SK-N-SH (cell line): ENCODE measurements around the gene CACNA2D3. TPM values are rescaled to one million over a fixed set of nuclear protein-coding genes. Genes with fewer than 3 reads are reported as not detected.

Experiments
- CTCF ChIA-PET: fragments of 300-600, 350-600 bp; formaldehyde crosslinking; extraction: SDS; loops from one replicate; lab custom pipeline; 2021; lab: Yijun Ruan, JAX
- POLR2A ChIA-PET: fragments of 350-600 bp; sonication (Branson Sonifier 250); formaldehyde crosslinking; extraction: SDS; loops from one replicate; lab custom pipeline; 2020; ENCODE audit warnings: antibody characterized with exemption, inconsistent platforms; lab: Yijun Ruan, JAX
- DNase-seq: peaks from one replicate; pipeline ENCODE4 v3.0.0; 2012
- H2AFZ ChIP-seq: fragments of 200-600 bp; sonication (generic); 2 replicates; pipeline ENCODE4 v1.8.1; 2016; ENCODE audit warnings: antibody characterized with exemption, mild to moderate bottlenecking, low read depth
- H3F3A ChIP-seq: fragments of 200-600 bp; sonication (generic); replicated peaks from 2 replicates; pipeline ENCODE3; 2016; ENCODE audit warnings: antibody characterized with exemption, mild to moderate bottlenecking; ENCODE audit not compliant: insufficient read depth
- H3K27ac ChIP-seq, 2 experiments: fragments of 200-500 bp in 1 of 2; fragments of 200-600 bp in 1 of 2; sonication (Bioruptor generic) in 1 of 2; sonication (generic), shearing (Covaris generic) in 1 of 2; 2 replicates each; pipeline versions ENCODE4 v1.5.1 to v1.6.1; 2014 to 2016; ENCODE audit warnings: low read depth in 2 of 2, inconsistent platforms in 1 of 2, low read length in 1 of 2, mild to moderate bottlenecking in 1 of 2, mixed read lengths in 1 of 2
- H3K27me3 ChIP-seq: fragments of 200-600 bp; sonication (generic), shearing (Covaris generic); 2 replicates; pipeline ENCODE4 v1.6.1; 2016; ENCODE audit warnings: mixed run types; ENCODE audit not compliant: insufficient read depth
- H3K36me3 ChIP-seq, 2 experiments: fragments of 200-500 bp in 1 of 2; fragments of 200-600 bp in 1 of 2; sonication (Bioruptor generic) in 1 of 2; sonication (generic) in 1 of 2; replicated peaks in 1 of 2; 2 replicates each; pipeline versions ENCODE3 to v1.5.1; 2014 to 2016; ENCODE audit warnings: low read length in 1 of 2, mild to moderate bottlenecking in 1 of 2; ENCODE audit not compliant: insufficient read depth in 2 of 2, control insufficient read depth in 1 of 2
- H3K4me1 ChIP-seq, 2 experiments: fragments of 200-500 bp in 1 of 2; fragments of 200-600 bp in 1 of 2; sonication (Bioruptor generic) in 1 of 2; sonication (generic), shearing (Covaris generic) in 1 of 2; 2 replicates each; pipeline versions ENCODE4 v1.5.1 to v1.6.1; 2014 to 2016; ENCODE audit warnings: low read depth in 1 of 2, low read length in 1 of 2, mixed run types in 1 of 2; ENCODE audit not compliant: insufficient read depth in 2 of 2, control insufficient read depth in 1 of 2
- H3K4me2 ChIP-seq: fragments of 200-600 bp; sonication (generic), shearing (Covaris generic); 2 replicates; pipeline ENCODE4 v1.6.1; 2017; ENCODE audit warnings: mixed run types
- H3K4me3 ChIP-seq, 2 experiments: fragments of 200-500 bp in 1 of 2; fragments of 200-600 bp in 1 of 2; sonication (Bioruptor generic) in 1 of 2; sonication (generic), shearing (Covaris generic) in 1 of 2; 2 replicates each; pipeline versions ENCODE4 v1.5.1 to v1.8.1; 2014 to 2016; ENCODE audit warnings: low read depth in 2 of 2, inconsistent platforms in 1 of 2, low read length in 1 of 2, mild to moderate bottlenecking in 1 of 2, mixed read lengths in 1 of 2, moderate library complexity in 1 of 2
- H3K79me2 ChIP-seq: fragments of 200-600 bp; sonication (generic); 2 replicates; pipeline ENCODE4 v1.8.1; 2017; ENCODE audit warnings: mild to moderate bottlenecking; ENCODE audit not compliant: insufficient read depth
- H3K9ac ChIP-seq: fragments of 200-600 bp; sonication (generic); 2 replicates; pipeline ENCODE4 v1.6.1; 2017; ENCODE audit warnings: mixed run types
- H3K9me2 ChIP-seq: fragments of 200-600 bp; sonication (generic); 2 replicates; pipeline ENCODE4 v1.6.1; 2017; ENCODE audit warnings: mixed run types
- H3K9me3 ChIP-seq: fragments of 200-600 bp; sonication (generic); 2 replicates; pipeline ENCODE4 v1.6.1; 2017; ENCODE audit warnings: mixed run types, mild to moderate bottlenecking, moderate library complexity
- H4K20me1 ChIP-seq: fragments of 200-600 bp; sonication (generic); 2 replicates; pipeline ENCODE4 v1.6.1; 2017; ENCODE audit warnings: mild to moderate bottlenecking, mixed run types; ENCODE audit not compliant: insufficient read depth
- CHD2 ChIP-seq: fragments of 150-350 bp; IDR thresholded peaks from 2 replicates; pipeline ENCODE4 v1.6.1; 2018; ENCODE audit warnings: low read length; ENCODE audit not compliant: partially characterized antibody
- EP300 ChIP-seq, 2 experiments: IDR thresholded peaks; 2 replicates each; pipeline versions ENCODE4 v1.4.0 to v1.6.1; 2012; ENCODE audit warnings: borderline replicate concordance in 1 of 2, low read depth in 1 of 2, low read length in 1 of 2
- GABPA ChIP-seq: IDR thresholded peaks from 2 replicates; pipeline ENCODE4 v1.4.0; 2012; ENCODE audit warnings: low read depth, mild to moderate bottlenecking
- JUND ChIP-seq: IDR thresholded peaks from 2 replicates; pipeline ENCODE4 v1.4.0; 2012
- MXI1 ChIP-seq: IDR thresholded peaks from 2 replicates; pipeline ENCODE4 v1.6.1; 2012; ENCODE audit warnings: mild to moderate bottlenecking, low read depth, low read length, improper control_type of control experiment
- NFIC ChIP-seq: IDR thresholded peaks from 2 replicates; pipeline ENCODE4 v1.4.0; 2012; ENCODE audit warnings: borderline replicate concordance
- RXRA ChIP-seq: IDR thresholded peaks from 2 replicates; pipeline ENCODE4 v1.4.0; 2012; ENCODE audit warnings: low read depth, mild to moderate bottlenecking, borderline replicate concordance
- TCF12 ChIP-seq: IDR thresholded peaks from 2 replicates; pipeline ENCODE4 v1.4.0; 2012
- YY1 ChIP-seq: IDR thresholded peaks from 2 replicates; pipeline ENCODE4 v1.4.0; 2012; ENCODE audit warnings: low read depth, mild to moderate bottlenecking
- WGBS: methylation state at CpG from one replicate; pipeline ENCODE4 v1.1.6; 2017; ENCODE audit warnings: low lambda C conversion rate; 5-methylcytosine and 5-hydroxymethylcytosine counted together
- polyA plus RNA-seq, 3 experiments: library from polyadenylated mRNA; depleted of rRNA; stranded (reverse); fragments of >200 nt; gene quantifications; 2 replicates each; pipeline ENCODE4 v1.2.3, GENCODE V29; 2012
- TF ChIP-seq, protein P1 (sequence below): IDR thresholded peaks from 2 replicates; pipeline ENCODE4 v1.4.0; 2012; ENCODE audit warnings: low read depth
- TF ChIP-seq, protein P2 (sequence below): IDR thresholded peaks from 2 replicates; pipeline ENCODE4; 2012
- TF ChIP-seq, protein P3 (sequence below): IDR thresholded peaks from 2 replicates; pipeline ENCODE4 v1.4.0; 2012; ENCODE audit warnings: low read depth, borderline replicate concordance
- TF ChIP-seq, protein P4 (sequence below): fragments of 150-350 bp; IDR thresholded peaks from 2 replicates; pipeline ENCODE4 v1.6.1; 2017; ENCODE audit warnings: antibody characterized with exemption, low read length, low read depth, borderline replicate concordance
- TF ChIP-seq, protein P5 (sequence below): fragments of 200-600 bp; sonication (generic); IDR thresholded peaks from 2 replicates; pipeline ENCODE4 v1.6.1; 2017; ENCODE audit warnings: antibody characterized with exemption, mild to moderate bottlenecking, moderate library complexity

Gene CACNA2D3
- polyA plus RNA-seq, 1 of the 3 experiments (the other 2 are of a cell fraction), result 0.15 TPM

DNA sequence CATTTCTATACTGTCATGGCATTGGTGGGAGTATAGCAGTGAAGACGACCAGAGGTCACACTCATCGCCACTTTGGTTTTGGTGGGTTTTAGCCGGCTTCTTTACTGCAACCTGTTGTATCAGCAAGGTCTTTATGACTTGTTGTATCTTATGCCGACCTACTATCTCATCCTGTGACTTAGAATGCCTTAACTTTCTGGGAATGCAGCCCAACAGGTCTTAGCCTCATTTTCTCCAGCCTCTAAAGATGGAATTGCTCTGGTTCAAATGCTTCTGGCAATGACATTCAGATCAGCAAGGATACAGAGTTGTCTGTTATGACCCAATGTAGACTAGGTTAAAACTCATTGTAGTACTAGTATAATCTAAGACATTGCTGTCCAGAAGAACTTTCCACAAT lies 860.5 kb downstream of the CACNA2D3 start:
- Histone ChIP-seq H3K4me3 (no peak overlapping the region), H4K20me1 (no peaks in the 10 kb centered on the region), H3K36me3 (no peaks in the 10 kb centered on the region), H3K27ac (no peak overlapping the region), H3K9me2 (no peaks in the 10 kb centered on the region), H3K79me2 (no peaks in the 10 kb centered on the region), H2AFZ (no peak overlapping the region), H3K4me2 (no peak overlapping the region), H3K9ac (no peak overlapping the region), H3K4me1 (peaks cover 0 to 2% of the 10 kb centered on the region in 2 experiments; a peak in 1 of 4 replicates), H3K27me3 (no peaks in the 10 kb centered on the region), H3F3A (no peaks in the 10 kb centered on the region), H3K9me3 (no peaks in the 10 kb centered on the region)
- TF ChIP-seq JUND (no peak), GABPA (no peak), NFIC (no peak), EP300 (IDR thresholded peaks at IDR 0.05; ENCODE audit: borderline replicate concordance in 1 of 2, low read depth in 1 of 2, low read length in 1 of 2) (no peak), CHD2 (no peak), RXRA (no peak), YY1 (no peak), MXI1 (no peak), TCF12 (no peak)
- TF ChIP-seq, protein P1, sequence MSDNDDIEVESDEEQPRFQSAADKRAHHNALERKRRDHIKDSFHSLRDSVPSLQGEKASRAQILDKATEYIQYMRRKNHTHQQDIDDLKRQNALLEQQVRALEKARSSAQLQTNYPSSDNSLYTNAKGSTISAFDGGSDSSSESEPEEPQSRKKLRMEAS, result no peak
- TF ChIP-seq, protein P2, sequence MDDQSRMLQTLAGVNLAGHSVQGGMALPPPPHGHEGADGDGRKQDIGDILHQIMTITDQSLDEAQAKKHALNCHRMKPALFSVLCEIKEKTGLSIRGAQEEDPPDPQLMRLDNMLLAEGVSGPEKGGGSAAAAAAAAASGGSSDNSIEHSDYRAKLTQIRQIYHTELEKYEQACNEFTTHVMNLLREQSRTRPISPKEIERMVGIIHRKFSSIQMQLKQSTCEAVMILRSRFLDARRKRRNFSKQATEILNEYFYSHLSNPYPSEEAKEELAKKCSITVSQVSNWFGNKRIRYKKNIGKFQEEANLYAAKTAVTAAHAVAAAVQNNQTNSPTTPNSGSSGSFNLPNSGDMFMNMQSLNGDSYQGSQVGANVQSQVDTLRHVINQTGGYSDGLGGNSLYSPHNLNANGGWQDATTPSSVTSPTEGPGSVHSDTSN, result no peak
- TF ChIP-seq, protein P3, sequence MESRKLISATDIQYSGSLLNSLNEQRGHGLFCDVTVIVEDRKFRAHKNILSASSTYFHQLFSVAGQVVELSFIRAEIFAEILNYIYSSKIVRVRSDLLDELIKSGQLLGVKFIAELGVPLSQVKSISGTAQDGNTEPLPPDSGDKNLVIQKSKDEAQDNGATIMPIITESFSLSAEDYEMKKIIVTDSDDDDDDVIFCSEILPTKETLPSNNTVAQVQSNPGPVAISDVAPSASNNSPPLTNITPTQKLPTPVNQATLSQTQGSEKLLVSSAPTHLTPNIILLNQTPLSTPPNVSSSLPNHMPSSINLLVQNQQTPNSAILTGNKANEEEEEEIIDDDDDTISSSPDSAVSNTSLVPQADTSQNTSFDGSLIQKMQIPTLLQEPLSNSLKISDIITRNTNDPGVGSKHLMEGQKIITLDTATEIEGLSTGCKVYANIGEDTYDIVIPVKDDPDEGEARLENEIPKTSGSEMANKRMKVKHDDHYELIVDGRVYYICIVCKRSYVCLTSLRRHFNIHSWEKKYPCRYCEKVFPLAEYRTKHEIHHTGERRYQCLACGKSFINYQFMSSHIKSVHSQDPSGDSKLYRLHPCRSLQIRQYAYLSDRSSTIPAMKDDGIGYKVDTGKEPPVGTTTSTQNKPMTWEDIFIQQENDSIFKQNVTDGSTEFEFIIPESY, result no peak
- TF ChIP-seq, protein P4, sequence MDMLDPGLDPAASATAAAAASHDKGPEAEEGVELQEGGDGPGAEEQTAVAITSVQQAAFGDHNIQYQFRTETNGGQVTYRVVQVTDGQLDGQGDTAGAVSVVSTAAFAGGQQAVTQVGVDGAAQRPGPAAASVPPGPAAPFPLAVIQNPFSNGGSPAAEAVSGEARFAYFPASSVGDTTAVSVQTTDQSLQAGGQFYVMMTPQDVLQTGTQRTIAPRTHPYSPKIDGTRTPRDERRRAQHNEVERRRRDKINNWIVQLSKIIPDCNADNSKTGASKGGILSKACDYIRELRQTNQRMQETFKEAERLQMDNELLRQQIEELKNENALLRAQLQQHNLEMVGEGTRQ, result no peak
- TF ChIP-seq, protein P5, sequence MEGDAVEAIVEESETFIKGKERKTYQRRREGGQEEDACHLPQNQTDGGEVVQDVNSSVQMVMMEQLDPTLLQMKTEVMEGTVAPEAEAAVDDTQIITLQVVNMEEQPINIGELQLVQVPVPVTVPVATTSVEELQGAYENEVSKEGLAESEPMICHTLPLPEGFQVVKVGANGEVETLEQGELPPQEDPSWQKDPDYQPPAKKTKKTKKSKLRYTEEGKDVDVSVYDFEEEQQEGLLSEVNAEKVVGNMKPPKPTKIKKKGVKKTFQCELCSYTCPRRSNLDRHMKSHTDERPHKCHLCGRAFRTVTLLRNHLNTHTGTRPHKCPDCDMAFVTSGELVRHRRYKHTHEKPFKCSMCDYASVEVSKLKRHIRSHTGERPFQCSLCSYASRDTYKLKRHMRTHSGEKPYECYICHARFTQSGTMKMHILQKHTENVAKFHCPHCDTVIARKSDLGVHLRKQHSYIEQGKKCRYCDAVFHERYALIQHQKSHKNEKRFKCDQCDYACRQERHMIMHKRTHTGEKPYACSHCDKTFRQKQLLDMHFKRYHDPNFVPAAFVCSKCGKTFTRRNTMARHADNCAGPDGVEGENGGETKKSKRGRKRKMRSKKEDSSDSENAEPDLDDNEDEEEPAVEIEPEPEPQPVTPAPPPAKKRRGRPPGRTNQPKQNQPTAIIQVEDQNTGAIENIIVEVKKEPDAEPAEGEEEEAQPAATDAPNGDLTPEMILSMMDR, result no peak
- POLR2A ChIA-PET, result no interaction called here
- WGBS, result 64% methylated on average over 4 of the region's 4 CpGs
- no peak for DNase-seq
- CTCF ChIA-PET, result no interaction called here
